Type B pancreatic cell (in vitro differentiated cells): ENCODE measurements around the gene FAM240B. TPM values are rescaled to one million over a fixed set of nuclear protein-coding genes. Genes with fewer than 3 reads are reported as not detected.

Experiments
- DNase-seq: peaks from one replicate; pipeline ENCODE4 v3.0.0; 2021; ENCODE audit warnings: mixed read lengths; ENCODE audit not compliant: unreplicated experiment; ENCODE audit errors: extremely low spot score
- H3K27ac Mint-ChIP-seq: 2 replicates; pipeline ENCODE4 v1.8.0; 2021; ENCODE audit warnings: mild to moderate bottlenecking, mixed read lengths
- H3K27me3 Mint-ChIP-seq: 2 replicates; pipeline ENCODE4 v1.8.0; 2021; ENCODE audit warnings: mixed read lengths
- H3K36me3 Mint-ChIP-seq: 2 replicates; pipeline ENCODE4 v1.8.0; 2021; ENCODE audit warnings: mixed read lengths
- H3K4me1 Mint-ChIP-seq: one replicate; pipeline ENCODE4 v1.8.0; 2021; ENCODE audit warnings: mixed read lengths; ENCODE audit not compliant: unreplicated experiment
- H3K4me3 Mint-ChIP-seq: 2 replicates; pipeline ENCODE4 v1.8.0; 2021; ENCODE audit warnings: mild to moderate bottlenecking, mixed read lengths
- H3K9me3 Mint-ChIP-seq: 2 replicates; pipeline ENCODE4 v1.8.0; 2021; ENCODE audit warnings: mixed read lengths
- total RNA-seq: library from RNA; stranded (reverse); gene quantifications from 2 replicates; pipeline ENCODE4 v1.2.1, GENCODE V29; 2021; ENCODE audit warnings: low replicate concordance
- TF ChIP-seq, protein P1 (sequence below): fragments of 200-600 bp; sonication (generic); conservative IDR thresholded peaks from 2 replicates; pipeline ENCODE4 v1.5.0; 2021; ENCODE audit warnings: antibody characterized with exemption, mild to moderate bottlenecking

FAM240B gene
- total RNA-seq, 1 donor from 2014 or later, result not detected

DNA sequence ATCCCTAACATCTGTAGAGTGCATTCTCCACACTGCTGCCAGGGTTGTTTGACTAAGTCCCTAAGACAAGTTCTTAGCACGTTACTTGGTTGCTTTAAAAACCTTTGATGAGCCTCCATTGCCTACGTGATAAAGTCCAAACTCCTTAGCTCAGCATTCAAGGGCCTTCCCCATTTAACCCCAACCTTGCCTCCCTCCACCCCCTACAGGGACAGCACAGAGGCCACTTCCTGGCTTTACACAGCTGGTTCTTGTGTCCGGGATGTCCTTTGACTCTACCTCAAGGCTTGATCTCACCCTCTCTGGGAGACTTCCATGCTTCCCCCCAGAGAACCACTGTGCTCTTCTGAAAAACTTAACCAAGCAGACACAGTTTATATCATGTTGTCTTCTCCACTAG is 29.4 kb downstream of the FAM240B start:
- Mint-ChIP-seq H3K9me3 (no peaks in the 10 kb centered on the region), H3K4me3 (no peak overlapping the region), H3K36me3 (no peaks in the 10 kb centered on the region), H3K27ac (no peak overlapping the region), H3K4me1 (peaks cover 18% of the 10 kb centered on the region), H3K27me3 (peaks cover 10% of the 10 kb centered on the region)
- no peak for DNase-seq
- TF ChIP-seq, protein P1, sequence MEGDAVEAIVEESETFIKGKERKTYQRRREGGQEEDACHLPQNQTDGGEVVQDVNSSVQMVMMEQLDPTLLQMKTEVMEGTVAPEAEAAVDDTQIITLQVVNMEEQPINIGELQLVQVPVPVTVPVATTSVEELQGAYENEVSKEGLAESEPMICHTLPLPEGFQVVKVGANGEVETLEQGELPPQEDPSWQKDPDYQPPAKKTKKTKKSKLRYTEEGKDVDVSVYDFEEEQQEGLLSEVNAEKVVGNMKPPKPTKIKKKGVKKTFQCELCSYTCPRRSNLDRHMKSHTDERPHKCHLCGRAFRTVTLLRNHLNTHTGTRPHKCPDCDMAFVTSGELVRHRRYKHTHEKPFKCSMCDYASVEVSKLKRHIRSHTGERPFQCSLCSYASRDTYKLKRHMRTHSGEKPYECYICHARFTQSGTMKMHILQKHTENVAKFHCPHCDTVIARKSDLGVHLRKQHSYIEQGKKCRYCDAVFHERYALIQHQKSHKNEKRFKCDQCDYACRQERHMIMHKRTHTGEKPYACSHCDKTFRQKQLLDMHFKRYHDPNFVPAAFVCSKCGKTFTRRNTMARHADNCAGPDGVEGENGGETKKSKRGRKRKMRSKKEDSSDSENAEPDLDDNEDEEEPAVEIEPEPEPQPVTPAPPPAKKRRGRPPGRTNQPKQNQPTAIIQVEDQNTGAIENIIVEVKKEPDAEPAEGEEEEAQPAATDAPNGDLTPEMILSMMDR, result no peak

DNA sequence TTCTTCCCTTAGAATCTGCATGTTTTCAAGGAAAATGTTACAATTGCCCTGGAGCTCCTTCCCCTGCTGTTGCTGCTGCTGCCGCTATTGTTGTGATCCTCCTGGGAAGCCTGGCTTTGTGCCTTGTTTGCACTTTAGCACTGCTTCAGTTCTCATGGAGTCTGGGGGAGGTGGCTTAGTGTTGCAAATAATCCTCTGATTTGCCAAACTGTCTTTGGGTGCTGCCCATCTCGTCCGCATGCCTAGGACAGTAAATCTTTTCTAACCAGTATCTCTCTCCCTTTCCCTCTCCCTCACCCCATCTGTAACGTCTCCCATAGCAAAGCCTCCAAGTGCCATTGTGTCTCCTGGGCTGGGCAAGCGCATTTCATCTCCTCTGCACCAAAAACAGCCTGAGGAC is 30.3 kb downstream of the FAM240B start:
- TF ChIP-seq, protein P1, result no peak
- Mint-ChIP-seq H3K27me3 (peaks cover 10% of the 10 kb centered on the region), H3K9me3 (no peaks in the 10 kb centered on the region), H3K36me3 (no peaks in the 10 kb centered on the region), H3K4me3 (peak overlapping the region; percentile 6), H3K4me1 (peaks cover 18% of the 10 kb centered on the region), H3K27ac (peak overlapping the region; percentile 31)
- no peak for DNase-seq

DNA sequence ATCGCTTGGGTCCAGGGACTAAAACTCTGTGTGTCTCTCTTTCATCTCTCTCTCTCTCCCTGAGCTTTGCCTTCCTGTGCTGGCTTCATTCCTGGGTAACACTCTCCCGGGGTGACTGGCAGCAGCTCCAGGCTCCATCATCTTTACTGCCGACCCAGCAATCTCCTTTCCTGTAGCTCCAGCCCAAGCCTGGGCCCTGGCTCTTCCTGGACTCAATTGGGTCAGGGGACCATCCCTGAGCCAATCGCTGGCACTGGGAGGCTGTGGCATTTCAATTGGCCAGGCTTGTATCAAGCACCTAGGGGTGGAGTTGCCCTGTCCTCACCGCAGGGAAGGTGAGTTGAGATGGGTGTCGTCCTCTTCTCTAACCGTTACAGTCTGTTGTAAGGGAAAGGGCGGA is 31.9 kb downstream of the FAM240B start:
- H3K9me3 Mint-ChIP-seq, result no peaks in the 10 kb centered on the region
- no peaks in the 10 kb centered on the region for H3K36me3 Mint-ChIP-seq
- no peak overlapping the region for H3K4me3 Mint-ChIP-seq
- DNase-seq, result no peak
- TF ChIP-seq, protein P1, result no peak
- peaks cover 18% of the 10 kb centered on the region for H3K4me1 Mint-ChIP-seq
- no peak overlapping the region for H3K27ac Mint-ChIP-seq
- peaks cover 13% of the 10 kb centered on the region for H3K27me3 Mint-ChIP-seq

DNA sequence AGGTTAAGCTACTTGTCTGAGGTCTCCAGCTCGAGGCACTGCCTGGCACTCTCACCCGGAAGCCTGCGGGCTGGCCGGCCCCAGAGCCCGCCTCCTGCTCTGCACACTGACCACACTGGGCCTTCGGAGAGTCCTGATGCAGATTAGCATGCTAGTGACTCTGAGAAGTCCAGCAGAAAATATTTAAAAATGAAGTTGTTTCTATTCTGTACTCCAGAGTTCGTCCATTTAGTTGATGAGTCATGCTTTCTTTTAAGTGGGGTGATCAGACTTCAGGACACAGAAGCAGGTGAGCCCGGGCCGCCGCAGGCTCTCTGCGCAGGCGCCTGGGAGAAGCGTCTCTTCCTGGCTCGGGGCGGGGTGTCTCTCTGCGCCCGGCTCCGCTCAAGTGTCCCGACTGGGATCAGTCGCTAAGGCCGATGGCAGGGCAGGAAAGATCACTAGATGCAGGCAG is 32.5 kb downstream of the FAM240B start:
- H3K9me3 Mint-ChIP-seq, result no peaks in the 10 kb centered on the region
- peak overlapping the region; percentile 68 for H3K4me3 Mint-ChIP-seq
- peaks cover 18% of the 10 kb centered on the region for H3K4me1 Mint-ChIP-seq
- no peak for DNase-seq
- no peak overlapping the region for H3K27ac Mint-ChIP-seq
- peaks cover 13% of the 10 kb centered on the region for H3K27me3 Mint-ChIP-seq
- TF ChIP-seq, protein P1, result no peak
- H3K36me3 Mint-ChIP-seq, result no peaks in the 10 kb centered on the region

DNA sequence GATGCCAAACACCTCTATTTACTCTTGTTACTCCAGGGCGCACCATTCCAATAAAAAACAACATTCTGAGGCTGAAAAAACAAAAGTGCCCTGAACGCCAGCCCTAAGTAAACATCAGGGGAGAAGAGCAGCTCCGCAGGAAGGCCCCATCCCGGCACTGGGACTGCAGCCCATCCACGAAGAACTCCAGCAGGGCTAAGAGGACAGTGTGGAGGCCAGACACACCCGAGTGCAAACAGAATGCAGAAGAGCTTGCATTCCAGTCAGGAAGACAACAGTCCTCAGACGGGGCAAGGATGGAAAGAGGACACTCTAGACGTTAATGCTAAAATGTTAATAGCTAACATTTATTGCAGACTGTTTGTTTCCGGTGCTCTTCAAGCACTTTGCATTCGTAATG is 33.0 kb downstream of the FAM240B start:
- no peaks in the 10 kb centered on the region for H3K36me3 Mint-ChIP-seq
- no peaks in the 10 kb centered on the region for H3K9me3 Mint-ChIP-seq
- no peak overlapping the region for H3K27ac Mint-ChIP-seq
- TF ChIP-seq, protein P1, result no peak
- H3K4me3 Mint-ChIP-seq, result no peak overlapping the region
- no peak for DNase-seq
- peaks cover 16% of the 10 kb centered on the region for H3K27me3 Mint-ChIP-seq
- H3K4me1 Mint-ChIP-seq, result peaks cover 18% of the 10 kb centered on the region

DNA sequence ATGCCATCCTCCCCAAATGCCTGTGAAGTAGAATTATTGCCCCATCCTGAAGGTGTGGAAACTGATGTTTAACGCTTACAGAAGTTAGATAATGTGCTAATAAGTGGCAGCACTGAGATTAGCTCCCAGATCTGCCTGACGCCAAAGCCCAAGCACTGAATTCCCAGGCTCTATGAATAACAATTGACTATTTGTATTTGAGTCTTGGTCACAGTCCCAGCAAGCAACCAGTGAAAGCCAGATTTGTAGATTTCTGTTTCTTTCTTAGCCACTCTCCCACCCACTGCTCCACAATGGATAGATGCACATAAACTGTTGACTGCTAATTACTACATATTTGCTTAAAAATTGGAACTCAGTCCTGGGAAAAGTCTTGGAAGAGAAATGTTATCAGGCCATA is 34.4 kb downstream of the FAM240B start:
- no peaks in the 10 kb centered on the region for H3K36me3 Mint-ChIP-seq
- DNase-seq, result no peak
- H3K27ac Mint-ChIP-seq, result no peak overlapping the region
- H3K27me3 Mint-ChIP-seq, result peaks cover 13% of the 10 kb centered on the region
- no peaks in the 10 kb centered on the region for H3K9me3 Mint-ChIP-seq
- TF ChIP-seq, protein P1, result no peak
- H3K4me3 Mint-ChIP-seq, result no peak overlapping the region
- peaks cover 22% of the 10 kb centered on the region for H3K4me1 Mint-ChIP-seq
